ENCODE data around the gene CELA2B. TPM values are rescaled to one million over a fixed set of nuclear protein-coding genes. Genes with fewer than 3 reads are reported as not detected.

CELA2B gene
- total RNA-seq, 2 experiments from 2014 or later: not detected

DNA sequence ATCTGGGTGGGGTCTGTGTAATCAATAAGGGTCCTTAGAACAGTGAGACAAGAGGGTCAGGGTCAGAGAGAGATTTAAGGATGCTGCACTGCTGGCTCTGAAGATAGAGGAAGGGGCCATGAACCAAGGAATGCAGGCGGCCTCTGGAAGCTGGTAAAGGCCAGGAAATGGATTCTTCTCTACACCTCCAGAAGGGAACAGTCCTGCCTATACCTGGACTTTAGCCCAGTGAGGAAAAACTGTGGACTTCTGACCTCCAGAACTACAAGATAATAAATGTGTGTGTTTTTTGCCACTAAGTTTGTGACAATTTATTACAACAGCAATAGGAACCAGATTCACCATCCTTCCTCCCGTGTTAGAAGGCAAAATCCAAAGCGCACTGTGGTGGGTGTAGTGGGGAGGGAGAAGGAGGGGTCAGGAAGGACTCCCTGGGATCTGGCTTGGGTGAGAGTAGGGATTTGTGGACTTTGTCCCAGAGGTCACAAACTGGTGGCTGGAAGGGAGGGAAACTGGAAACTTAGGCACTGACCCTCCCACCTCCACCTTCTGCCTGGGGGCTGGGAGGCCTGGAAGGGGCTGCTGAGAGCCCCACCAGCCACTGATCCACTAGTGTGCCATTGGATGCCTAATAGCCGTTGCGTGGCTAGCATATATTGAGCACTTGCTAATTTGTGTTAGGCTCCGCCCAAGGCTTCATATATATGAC lies 24.7 kb upstream of the CELA2B start:
- no peaks in the 10 kb centered on the region for H3K4me1 Mint-ChIP-seq (ENCODE audit: low read depth)
- no peak for ATAC-seq
- no peak for DNase-seq
- ChIA-PET POLR2A (no interaction called here), CTCF (interaction anchor here (0.9 kb wide), 1 partner anchor 147 kb away, joined by 3 read pairs; no protein-coding TSS in a partner anchor)
- no peak overlapping the region for H3K27ac Mint-ChIP-seq
- H3K9me3 Mint-ChIP-seq: no peaks in the 10 kb centered on the region
- intact Hi-C loops (cut with micrococcal nuclease): no loop called here
- no peaks in the 10 kb centered on the region for H3K36me3 Mint-ChIP-seq (ENCODE audit: low read depth)
- peaks cover 6% of the 10 kb centered on the region for H3K27me3 Mint-ChIP-seq
- TF ChIP-seq, protein P1, sequence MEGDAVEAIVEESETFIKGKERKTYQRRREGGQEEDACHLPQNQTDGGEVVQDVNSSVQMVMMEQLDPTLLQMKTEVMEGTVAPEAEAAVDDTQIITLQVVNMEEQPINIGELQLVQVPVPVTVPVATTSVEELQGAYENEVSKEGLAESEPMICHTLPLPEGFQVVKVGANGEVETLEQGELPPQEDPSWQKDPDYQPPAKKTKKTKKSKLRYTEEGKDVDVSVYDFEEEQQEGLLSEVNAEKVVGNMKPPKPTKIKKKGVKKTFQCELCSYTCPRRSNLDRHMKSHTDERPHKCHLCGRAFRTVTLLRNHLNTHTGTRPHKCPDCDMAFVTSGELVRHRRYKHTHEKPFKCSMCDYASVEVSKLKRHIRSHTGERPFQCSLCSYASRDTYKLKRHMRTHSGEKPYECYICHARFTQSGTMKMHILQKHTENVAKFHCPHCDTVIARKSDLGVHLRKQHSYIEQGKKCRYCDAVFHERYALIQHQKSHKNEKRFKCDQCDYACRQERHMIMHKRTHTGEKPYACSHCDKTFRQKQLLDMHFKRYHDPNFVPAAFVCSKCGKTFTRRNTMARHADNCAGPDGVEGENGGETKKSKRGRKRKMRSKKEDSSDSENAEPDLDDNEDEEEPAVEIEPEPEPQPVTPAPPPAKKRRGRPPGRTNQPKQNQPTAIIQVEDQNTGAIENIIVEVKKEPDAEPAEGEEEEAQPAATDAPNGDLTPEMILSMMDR (IDR thresholded peaks at IDR 0.05): no peak
- H3K4me3 Mint-ChIP-seq: no peak overlapping the region

- Mint-ChIP-seq H3K4me3 (no peak overlapping the region), H3K36me3 (ENCODE audit: low read depth) (no peaks in the 10 kb centered on the region), H3K27ac (no peak overlapping the region), H3K27me3 (peaks cover 10% of the 10 kb centered on the region), H3K9me3 (no peaks in the 10 kb centered on the region), H3K4me1 (ENCODE audit: low read depth) (no peaks in the 10 kb centered on the region)
- intact Hi-C loops (cut with micrococcal nuclease): no loop called here
- TF ChIP-seq, protein P1 (IDR thresholded peaks at IDR 0.05): no peak
- ChIA-PET CTCF (interaction anchor here (0.9 kb wide), 1 partner anchor 129 kb away, joined by 3 read pairs; no protein-coding TSS in a partner anchor), POLR2A (no interaction called here)
- ATAC-seq (no peak), DNase-seq (no peak)
Measured at GRCh38 chr1:15452216-15452615, 23.7 kb upstream of the CELA2B start.

GRCh38 chr1:15452866-15453571 lies 22.9 kb upstream of the CELA2B start:
- intact Hi-C loops (cut with micrococcal nuclease): no loop called here
- ChIA-PET POLR2A (no interaction called here), CTCF (no interaction called here)
- Mint-ChIP-seq H3K27ac (no peak overlapping the region), H3K36me3 (ENCODE audit: low read depth) (no peaks in the 10 kb centered on the region), H3K27me3 (peaks cover 9% of the 10 kb centered on the region), H3K9me3 (no peaks in the 10 kb centered on the region), H3K4me3 (no peak overlapping the region), H3K4me1 (ENCODE audit: low read depth) (no peaks in the 10 kb centered on the region)
- no peak for DNase-seq
- no peak for ATAC-seq
- TF ChIP-seq, protein P1 (IDR thresholded peaks at IDR 0.05): no peak

DNA sequence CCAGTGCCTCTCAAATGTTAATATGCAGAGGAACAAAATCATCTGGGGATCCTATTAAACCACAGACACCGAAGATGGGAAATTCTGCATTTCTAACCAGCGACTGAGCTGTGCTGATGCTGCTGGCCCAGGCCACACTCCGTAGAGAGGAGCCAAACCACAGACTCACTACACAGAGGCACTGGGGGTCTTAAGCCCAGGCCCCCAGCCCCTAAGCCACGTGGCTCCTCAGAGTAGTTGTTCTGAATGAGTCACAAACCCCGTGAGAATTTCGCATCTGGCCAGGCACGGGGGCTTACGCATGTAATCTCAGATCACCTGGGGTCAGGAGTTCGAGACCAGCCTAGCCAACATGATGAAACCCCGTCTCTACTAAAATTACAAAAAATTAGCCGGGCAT lies 22.2 kb upstream of the CELA2B start:
- Mint-ChIP-seq H3K27me3 (peaks cover 9% of the 10 kb centered on the region), H3K9me3 (no peaks in the 10 kb centered on the region), H3K27ac (no peak overlapping the region), H3K36me3 (ENCODE audit: low read depth) (no peaks in the 10 kb centered on the region), H3K4me1 (ENCODE audit: low read depth) (no peaks in the 10 kb centered on the region), H3K4me3 (no peak overlapping the region)
- ChIA-PET POLR2A (no interaction called here), CTCF (no interaction called here)
- DNase-seq (no peak), ATAC-seq (no peak)
- TF ChIP-seq, protein P1 (IDR thresholded peaks at IDR 0.05): no peak
- intact Hi-C loops (cut with micrococcal nuclease): no loop called here

GRCh38 chr1:15454256-15454655 lies 21.6 kb upstream of the CELA2B start:
- Mint-ChIP-seq H3K4me1 (ENCODE audit: low read depth) (no peaks in the 10 kb centered on the region), H3K27ac (no peak overlapping the region), H3K4me3 (no peak overlapping the region), H3K27me3 (peaks cover 9% of the 10 kb centered on the region), H3K9me3 (no peaks in the 10 kb centered on the region), H3K36me3 (ENCODE audit: low read depth) (no peaks in the 10 kb centered on the region)
- TF ChIP-seq, protein P1 (IDR thresholded peaks at IDR 0.05): no peak
- POLR2A ChIA-PET: no interaction called here
- no peak for DNase-seq
- ATAC-seq: no peak
- CTCF ChIA-PET: no interaction called here
- intact Hi-C loops (cut with micrococcal nuclease): no loop called here
